Liver (tissue), 9 donors: ENCODE results near the gene TSPAN15. TPM values are rescaled to one million over a fixed set of nuclear protein-coding genes. Genes with fewer than 3 reads are reported as not detected.
"Not testable (repeated sequence)": the region's sequence is repeated elsewhere in the genome, so short reads cannot be mapped to it uniquely, and the experiment has no call there.

Source experiments
- DNase-seq: peaks from one replicate; pipeline ENCODE4 v3.0.0-alpha.2; 2017; ENCODE audit warnings: low spot score
- H3K27ac ChIP-seq, 2 donors: one replicate each; pipeline ENCODE4 v1.7.0; 2013; ENCODE audit warnings: inconsistent platforms in 2 of 2, low read length in 2 of 2, control low read depth in 1 of 2, low read depth in 1 of 2, mild to moderate bottlenecking in 1 of 2
- H3K27me3 ChIP-seq, 4 donors: one replicate each; pipeline versions ENCODE4 v1.6.1 to v1.7.0; 2013; ENCODE audit warnings: low read length in 3 of 4, inconsistent platforms in 1 of 4, mild to moderate bottlenecking in 1 of 4, moderate library complexity in 1 of 4; ENCODE audit not compliant: control insufficient read depth in 4 of 4, insufficient read depth in 4 of 4
- H3K36me3 ChIP-seq, 4 donors: one replicate each; pipeline versions ENCODE4 v1.6.1 to v1.7.0; 2013; ENCODE audit warnings: low read length in 3 of 4, mild to moderate bottlenecking in 3 of 4, low read depth in 1 of 4, moderate library complexity in 1 of 4; ENCODE audit not compliant: control insufficient read depth in 4 of 4, insufficient read depth in 3 of 4
- H3K4me1 ChIP-seq, 4 donors: one replicate each; pipeline versions ENCODE4 v1.6.1 to v1.7.0; 2013; ENCODE audit warnings: low read length in 3 of 4, mild to moderate bottlenecking in 3 of 4, moderate library complexity in 1 of 4; ENCODE audit not compliant: control insufficient read depth in 4 of 4, insufficient read depth in 4 of 4
- H3K4me3 ChIP-seq, 3 donors: one replicate each; pipeline versions ENCODE4 v1.6.1 to v1.7.0; 2013; ENCODE audit warnings: low read length in 3 of 3, control low read depth in 1 of 3, low read depth in 1 of 3, mild to moderate bottlenecking in 1 of 3
- H3K9ac ChIP-seq, 2 donors: one replicate each; pipeline ENCODE4 v1.7.0; 2013; ENCODE audit warnings: low read length in 2 of 2, mild to moderate bottlenecking in 2 of 2, moderate library complexity in 2 of 2, control low read depth in 1 of 2, low read depth in 1 of 2
- H3K9me3 ChIP-seq, 4 donors: one replicate each; pipeline versions ENCODE4 v1.6.1 to v1.7.0; 2013; ENCODE audit warnings: low read length in 3 of 4; ENCODE audit not compliant: control insufficient read depth in 4 of 4
- CTCF ChIP-seq: fragments of 150-350 bp; IDR thresholded peaks from 2 replicates; pipeline ENCODE4 v1.5.1; 2017; ENCODE audit warnings: improper control_type of control experiment, low read depth, low read length; ENCODE audit not compliant: missing input control
- FOXA1 ChIP-seq: IDR thresholded peaks from 2 replicates; pipeline ENCODE4 v1.6.1; 2016; ENCODE audit warnings: antibody characterized with exemption
- FOXA2 ChIP-seq: IDR thresholded peaks from 2 replicates; pipeline ENCODE4 v1.6.1; 2016; ENCODE audit warnings: antibody characterized with exemption
- GABPA ChIP-seq, 2 donors: IDR thresholded peaks in 1 of 2; conservative IDR thresholded peaks in 1 of 2; 2 replicates each; pipeline ENCODE4 v1.6.1; 2016; ENCODE audit warnings: antibody characterized with exemption in 2 of 2, mild to moderate bottlenecking in 1 of 2, moderate library complexity in 1 of 2
- HNF4G ChIP-seq: IDR thresholded peaks from 2 replicates; pipeline ENCODE4 v1.6.1; 2016; ENCODE audit warnings: antibody characterized with exemption
- JUND ChIP-seq, 2 donors: IDR thresholded peaks; 2 replicates each; pipeline ENCODE4 v1.6.1; 2016; ENCODE audit warnings: antibody characterized with exemption in 2 of 2
- NR2F2 ChIP-seq: IDR thresholded peaks from 2 replicates; pipeline ENCODE4 v1.6.1; 2016; ENCODE audit warnings: antibody characterized with exemption
- RXRA ChIP-seq, 2 donors: IDR thresholded peaks; 2 replicates each; pipeline ENCODE4 v1.6.1; 2017 to 2018; ENCODE audit warnings: antibody characterized with exemption in 2 of 2, mild to moderate bottlenecking in 1 of 2
- SP1 ChIP-seq: IDR thresholded peaks from 2 replicates; pipeline ENCODE4 v1.6.1; 2018; ENCODE audit warnings: antibody characterized with exemption, mild to moderate bottlenecking
- TAF1 ChIP-seq: conservative IDR thresholded peaks from 2 replicates; pipeline ENCODE4 v1.6.1; 2016; ENCODE audit warnings: antibody characterized with exemption, mild to moderate bottlenecking
- YY1 ChIP-seq: IDR thresholded peaks from 2 replicates; pipeline ENCODE4 v1.6.1; 2016; ENCODE audit warnings: antibody characterized with exemption, mild to moderate bottlenecking
- WGBS: extraction: QIAGEN DNeasy Blood & Tissue Kit; methylation state at CpG from one replicate; pipeline ENCODE4 v1.1.7; 2013; 5-methylcytosine and 5-hydroxymethylcytosine counted together
- polyA plus RNA-seq, 2 donors: library from polyadenylated mRNA; stranded (reverse) in 1 of 2; unstranded in 1 of 2; fragments of 200-250 nt in 1 of 2; fragments of >200 nt in 1 of 2; fragmentation: Nextera tagmentation in 1 of 2; extraction: Ambion mirVana in 1 of 2; gene quantifications; one replicate each; pipeline versions ENCODE4 v1.2.1 to v1.2.3, GENCODE V29; 2013 to 2015
- total RNA-seq, 2 donors: library from RNA; depleted of rRNA; stranded (reverse); fragments of >200 nt; gene quantifications; one replicate each; pipeline ENCODE4 v1.2.3, GENCODE V29; 2014
- TF ChIP-seq, protein P1 (sequence below): IDR thresholded peaks from 2 replicates; pipeline ENCODE4 v1.6.1; 2016; ENCODE audit warnings: antibody characterized with exemption
- TF ChIP-seq, protein P2 (sequence below): IDR thresholded peaks from 2 replicates; pipeline ENCODE4 v1.6.1; 2016; ENCODE audit warnings: antibody characterized with exemption
- donor health status: healthy.
- donor health status: healthy.
- donor health status: healthy.
- donor health status: healthy.
- donor health status: healthy.

Gene TSPAN15
- total and polyA plus RNA-seq, 4 donors: 2.0 to 4.3 (median 3.3) TPM

GRCh38 chr10:69483963-69484362, 32.7 kb downstream of the TSPAN15 start (continued):
- TF ChIP-seq HNF4G: no peak
- TF ChIP-seq GABPA (IDR thresholded peaks at IDR 0.05 in 1 of 2, conservative IDR thresholded peaks at IDR 0.05 in 1 of 2): no peak

GRCh38 chr10:69484736-69485135, 33.5 kb downstream of the TSPAN15 start:
- TF ChIP-seq, protein P1, sequence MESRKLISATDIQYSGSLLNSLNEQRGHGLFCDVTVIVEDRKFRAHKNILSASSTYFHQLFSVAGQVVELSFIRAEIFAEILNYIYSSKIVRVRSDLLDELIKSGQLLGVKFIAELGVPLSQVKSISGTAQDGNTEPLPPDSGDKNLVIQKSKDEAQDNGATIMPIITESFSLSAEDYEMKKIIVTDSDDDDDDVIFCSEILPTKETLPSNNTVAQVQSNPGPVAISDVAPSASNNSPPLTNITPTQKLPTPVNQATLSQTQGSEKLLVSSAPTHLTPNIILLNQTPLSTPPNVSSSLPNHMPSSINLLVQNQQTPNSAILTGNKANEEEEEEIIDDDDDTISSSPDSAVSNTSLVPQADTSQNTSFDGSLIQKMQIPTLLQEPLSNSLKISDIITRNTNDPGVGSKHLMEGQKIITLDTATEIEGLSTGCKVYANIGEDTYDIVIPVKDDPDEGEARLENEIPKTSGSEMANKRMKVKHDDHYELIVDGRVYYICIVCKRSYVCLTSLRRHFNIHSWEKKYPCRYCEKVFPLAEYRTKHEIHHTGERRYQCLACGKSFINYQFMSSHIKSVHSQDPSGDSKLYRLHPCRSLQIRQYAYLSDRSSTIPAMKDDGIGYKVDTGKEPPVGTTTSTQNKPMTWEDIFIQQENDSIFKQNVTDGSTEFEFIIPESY: no peak
- TF ChIP-seq NR2F2 (no peak), RXRA (IDR thresholded peaks at IDR 0.05) (no peak), SP1 (no peak), JUND (IDR thresholded peaks at IDR 0.05) (no peak), TAF1 (no peak), HNF4G (no peak)
- TF ChIP-seq, protein P2, sequence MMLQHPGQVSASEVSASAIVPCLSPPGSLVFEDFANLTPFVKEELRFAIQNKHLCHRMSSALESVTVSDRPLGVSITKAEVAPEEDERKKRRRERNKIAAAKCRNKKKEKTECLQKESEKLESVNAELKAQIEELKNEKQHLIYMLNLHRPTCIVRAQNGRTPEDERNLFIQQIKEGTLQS: no peak

GRCh38 chr10:69486922-69487730, 35.9 kb downstream of the TSPAN15 start:
- H3K36me3 ChIP-seq: no peaks in the 10 kb centered on the region

More at GRCh38 chr10:69484736-69485135, 33.5 kb downstream of the TSPAN15 start:
- no peak overlapping the region for H3K27ac ChIP-seq
- no peaks in the 10 kb centered on the region for H3K36me3 ChIP-seq
- WGBS: 88% methylated on average over 7 of the region's 7 CpGs
- no peak overlapping the region for H3K9ac ChIP-seq
- no peak overlapping the region for H3K4me3 ChIP-seq
- H3K27me3 ChIP-seq: no peaks in the 10 kb centered on the region
- no peak for DNase-seq
- peaks cover 0 to 2% (median 0%) of the 10 kb centered on the region in 4 donors for H3K9me3 ChIP-seq
- no peaks in the 10 kb centered on the region for H3K4me1 ChIP-seq

DNA sequence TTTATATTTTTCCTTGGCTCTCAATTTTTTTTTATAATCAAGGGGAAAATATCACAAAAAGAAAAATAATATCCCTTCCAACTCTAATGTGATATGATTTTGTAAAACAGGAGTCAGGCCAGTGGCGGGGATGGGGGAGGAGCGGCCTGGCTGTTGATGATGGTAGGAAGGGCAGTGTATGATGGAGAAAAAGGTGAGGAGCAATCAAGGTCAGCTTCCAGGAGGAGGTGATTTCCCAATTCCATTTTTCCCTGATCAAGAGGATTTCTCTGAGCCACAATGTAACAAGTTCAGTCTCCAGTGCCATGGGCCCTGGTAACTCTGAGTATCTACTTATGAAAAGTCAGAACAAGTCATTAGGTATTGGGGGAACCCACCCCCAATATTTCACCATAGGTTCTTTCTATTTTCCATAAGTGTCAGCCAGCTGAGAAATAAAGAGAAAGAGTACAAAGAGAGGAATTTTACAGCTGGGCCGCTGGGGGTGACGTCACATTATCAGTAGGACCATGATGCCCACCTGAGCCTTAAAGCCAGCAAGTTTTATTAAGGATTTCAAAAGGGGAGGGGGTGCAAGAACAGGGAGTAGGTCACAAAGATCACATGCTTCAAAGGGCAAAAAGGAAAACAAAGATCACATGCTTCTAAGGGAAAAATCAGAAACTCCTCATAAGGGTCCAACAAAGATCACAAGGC, 37.0 kb downstream of the TSPAN15 start:
- H3K36me3 ChIP-seq, DNase-seq, H3K4me1 ChIP-seq, H3K9ac ChIP-seq, H3K27ac ChIP-seq, H3K27me3 ChIP-seq, H3K9me3 ChIP-seq, H3K4me3 ChIP-seq: not testable (repeated sequence)
- 91% methylated on average over 4 of the region's 4 CpGs for WGBS

More at GRCh38 chr10:69486922-69487730, 35.9 kb downstream of the TSPAN15 start:
- H3K9ac ChIP-seq: no peak overlapping the region
- TF ChIP-seq JUND (IDR thresholded peaks at IDR 0.05) (no peak), GABPA (IDR thresholded peaks at IDR 0.05 in 1 of 2, conservative IDR thresholded peaks at IDR 0.05 in 1 of 2) (no peak), CTCF (no peak), SP1 (no peak), NR2F2 (no peak), TAF1 (no peak), YY1 (no peak), FOXA2 (no peak), FOXA1 (no peak)
- TF ChIP-seq, protein P1: no peak
- TF ChIP-seq, protein P2: no peak
- H3K9me3 ChIP-seq: peaks cover 0 to 2% (median 0%) of the 10 kb centered on the region in 4 donors
- H3K27me3 ChIP-seq: no peaks in the 10 kb centered on the region
- WGBS: 76% methylated on average over 9 of the region's 9 CpGs
- H3K4me3 ChIP-seq: no peak overlapping the region
- no peak for DNase-seq
- H3K27ac ChIP-seq: no peak overlapping the region
- no peaks in the 10 kb centered on the region for H3K4me1 ChIP-seq

DNA sequence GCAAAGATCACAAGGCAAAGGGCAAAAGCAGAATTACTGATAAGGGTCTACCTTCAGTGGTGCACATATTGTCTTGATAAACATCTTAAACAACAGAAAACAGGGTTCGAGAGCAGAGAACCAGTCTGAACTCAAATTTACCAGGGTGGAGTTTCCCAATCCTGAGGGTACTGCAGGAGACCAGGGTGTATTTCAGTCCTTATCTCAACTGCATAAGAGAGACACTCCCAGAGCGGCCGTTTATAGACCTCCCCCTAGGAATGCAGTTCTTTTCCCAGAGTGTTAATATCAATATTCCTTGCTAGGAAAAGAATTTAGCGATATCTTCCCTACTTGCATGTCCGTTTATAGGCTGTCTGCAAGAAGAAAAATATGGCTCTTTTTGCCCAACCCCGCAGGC, 37.6 kb downstream of the TSPAN15 start:
- not testable (repeated sequence) for H3K9me3 ChIP-seq, H3K27ac ChIP-seq, H3K9ac ChIP-seq, H3K4me1 ChIP-seq, H3K27me3 ChIP-seq, H3K36me3 ChIP-seq, DNase-seq, H3K4me3 ChIP-seq
- 87% methylated on average over 6 of the region's 6 CpGs for WGBS
